Prostate gland (tissue), 2 donors: ENCODE results near the gene CA9. TPM values are rescaled to one million over a fixed set of nuclear protein-coding genes. Genes with fewer than 3 reads are reported as not detected.

Experiments used
- DNase-seq: peaks from one replicate; pipeline ENCODE4 v3.0.0-alpha.2; 2019; ENCODE audit warnings: low spot score
- H3K27ac ChIP-seq, 2 donors: fragments of 200-600 bp; sonication (generic); 2 replicates each; pipeline ENCODE4 v1.5.1; 2017 to 2019
- H3K27me3 ChIP-seq: fragments of 200-600 bp; sonication (generic); replicated peaks from 2 replicates; pipeline ENCODE4 v1.5.1; 2019; ENCODE audit not compliant: insufficient read depth
- H3K36me3 ChIP-seq, 2 donors: fragments of 200-600 bp; sonication (generic); 1 replicate in 1 of 2; 2 replicates in 1 of 2; pipeline versions ENCODE4 v1.5.1 to v1.8.1; 2017 to 2019
- H3K4me1 ChIP-seq: fragments of 200-600 bp; sonication (generic); replicated peaks from 2 replicates; pipeline ENCODE4 v1.5.1; 2019
- H3K4me3 ChIP-seq, 2 donors: fragments of 200-600 bp; sonication (generic); 2 replicates each; pipeline ENCODE4 v1.5.1; 2017 to 2019
- H3K9me3 ChIP-seq: fragments of 200-600 bp; sonication (generic); 2 replicates; pipeline ENCODE4 v1.5.1; 2017
- POLR2A ChIP-seq: fragments of 450-650 bp; IDR thresholded peaks from one replicate; pipeline ENCODE4 v1.6.1; 2016; ENCODE audit warnings: antibody characterized with exemption, mild to moderate bottlenecking
- POLR2AphosphoS5 ChIP-seq: sonication (generic); formaldehyde crosslinking; IDR thresholded peaks from one replicate; pipeline ENCODE4 v1.6.1; 2017; ENCODE audit warnings: antibody characterized with exemption
- WGBS: methylation state at CpG from one replicate; pipeline ENCODE4 v1.1.5; 2018; 5-methylcytosine and 5-hydroxymethylcytosine counted together
- intact Hi-C: fragments of 100-400 bp; cut with DNase I; formaldehyde crosslinking; loops from one replicate; pipeline ENCODE4 v1.14.2; 2022
- microRNA-seq: library from miRNA; unstranded; fragments of <30 nt; microRNA quantifications from one replicate; pipeline ENCODE4, GENCODE V29; 2016
- small RNA-seq, 2 donors: library from RNA; depleted of rRNA; stranded (forward); fragments of <200 nt; gene quantifications; one replicate each; pipeline ENCODE3, GENCODE V24; 2016
- total RNA-seq, 2 donors: library from RNA; depleted of rRNA; stranded (reverse); fragments of >200 nt; gene quantifications; one replicate each; pipeline ENCODE4 v1.1.0, GENCODE V29; 2016
- TF ChIP-seq, protein P1 (sequence below), 4 experiments: fragments of 200-600 bp in 2 of 4; fragments of 450-650 bp in 2 of 4; sonication (generic) in 2 of 4; IDR thresholded peaks; 1 replicate in 3 of 4; 2 replicates in 1 of 4; pipeline ENCODE4 v1.5.1; 2016 to 2019; ENCODE audit warnings: antibody characterized with exemption in 4 of 4, mild to moderate bottlenecking in 2 of 4, moderate library complexity in 2 of 4

CA9 gene
- total RNA-seq, 2 donors from 2014 or later: not detected

DNA sequence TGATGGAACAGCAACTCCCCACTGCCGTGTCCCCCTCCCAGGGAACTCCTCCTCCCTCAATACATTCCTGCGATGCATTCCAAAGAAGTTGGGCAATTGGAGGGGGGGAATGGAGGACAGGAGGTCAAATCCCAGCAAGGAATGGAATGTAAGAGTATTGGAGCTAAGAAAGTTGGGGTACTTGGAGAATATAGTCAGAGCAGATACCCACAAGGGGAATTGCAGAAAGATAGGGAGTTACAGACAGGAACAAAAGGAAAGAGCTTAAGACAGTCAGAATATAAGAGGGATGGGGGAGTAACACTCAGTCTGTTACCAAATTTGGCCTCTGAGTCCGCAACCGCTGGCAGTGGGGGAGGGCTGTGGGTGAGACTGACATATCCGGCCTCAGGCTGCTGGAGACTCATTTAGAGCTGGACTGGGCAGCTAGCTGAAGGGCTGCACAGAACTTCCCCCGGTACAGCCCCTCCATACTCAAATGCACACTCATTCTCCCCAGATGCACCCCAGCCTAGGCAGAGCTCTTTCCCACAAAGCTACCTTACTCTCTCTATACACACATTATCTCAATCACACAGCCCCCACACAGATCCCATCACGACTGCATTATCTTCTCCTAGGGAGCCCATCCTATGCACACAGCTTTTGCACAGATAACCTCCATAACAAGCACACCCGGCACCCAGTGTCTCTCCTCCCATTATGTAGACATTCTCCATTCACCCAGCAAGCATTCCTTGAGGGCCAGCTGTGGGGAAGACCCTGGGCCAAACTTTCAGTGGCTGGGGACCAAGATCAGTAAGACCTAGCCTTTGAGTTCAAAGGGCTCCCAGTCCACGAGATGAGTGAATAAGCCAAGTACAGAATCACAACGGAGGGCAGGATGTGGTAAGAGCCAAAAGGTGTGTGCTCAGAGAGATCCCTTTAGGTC is 54.6 kb downstream of the CA9 start:
- Histone ChIP-seq H3K4me1 (peaks cover 23% of the 10 kb centered on the region), H3K36me3 (peaks cover 8 to 16% of the 10 kb centered on the region in 2 donors), H3K27me3 (no peaks in the 10 kb centered on the region), H3K4me3 (peak overlapping the region in 1 of 2 donors; percentile 10), H3K27ac (peak overlapping the region; percentile 88 to 96), H3K9me3 (no peaks in the 10 kb centered on the region)
- peak; percentile 41 for DNase-seq
- intact Hi-C loops: no loop called here
- no peak for TF ChIP-seq POLR2A
- peak; percentile 61 for TF ChIP-seq POLR2AphosphoS5
- TF ChIP-seq, protein P1, sequence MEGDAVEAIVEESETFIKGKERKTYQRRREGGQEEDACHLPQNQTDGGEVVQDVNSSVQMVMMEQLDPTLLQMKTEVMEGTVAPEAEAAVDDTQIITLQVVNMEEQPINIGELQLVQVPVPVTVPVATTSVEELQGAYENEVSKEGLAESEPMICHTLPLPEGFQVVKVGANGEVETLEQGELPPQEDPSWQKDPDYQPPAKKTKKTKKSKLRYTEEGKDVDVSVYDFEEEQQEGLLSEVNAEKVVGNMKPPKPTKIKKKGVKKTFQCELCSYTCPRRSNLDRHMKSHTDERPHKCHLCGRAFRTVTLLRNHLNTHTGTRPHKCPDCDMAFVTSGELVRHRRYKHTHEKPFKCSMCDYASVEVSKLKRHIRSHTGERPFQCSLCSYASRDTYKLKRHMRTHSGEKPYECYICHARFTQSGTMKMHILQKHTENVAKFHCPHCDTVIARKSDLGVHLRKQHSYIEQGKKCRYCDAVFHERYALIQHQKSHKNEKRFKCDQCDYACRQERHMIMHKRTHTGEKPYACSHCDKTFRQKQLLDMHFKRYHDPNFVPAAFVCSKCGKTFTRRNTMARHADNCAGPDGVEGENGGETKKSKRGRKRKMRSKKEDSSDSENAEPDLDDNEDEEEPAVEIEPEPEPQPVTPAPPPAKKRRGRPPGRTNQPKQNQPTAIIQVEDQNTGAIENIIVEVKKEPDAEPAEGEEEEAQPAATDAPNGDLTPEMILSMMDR (IDR thresholded peaks at IDR 0.05): no peak
- WGBS: 18% methylated on average over 10 of the region's 10 CpGs

DNA sequence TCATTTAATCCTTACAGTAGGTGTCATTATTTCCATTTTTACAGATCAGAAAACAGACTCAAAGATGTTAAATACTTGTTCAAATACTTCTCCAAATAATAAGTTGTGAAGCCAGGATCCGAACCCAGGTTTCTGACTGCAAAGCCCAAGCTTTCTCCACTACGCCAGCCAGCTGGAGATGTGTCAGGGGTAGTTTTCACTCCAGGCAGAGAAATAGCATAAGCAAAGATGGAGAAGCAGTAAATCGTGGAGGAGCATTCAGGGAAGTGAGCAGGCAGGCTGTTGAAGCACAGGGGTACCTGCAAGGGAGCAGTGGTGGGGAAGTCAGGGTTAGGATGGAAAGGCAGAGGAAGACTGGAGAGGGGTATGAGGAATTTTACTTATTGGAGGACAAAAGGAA is 55.4 kb downstream of the CA9 start:
- WGBS: 60% methylated on average over 3 of the region's 3 CpGs
- Histone ChIP-seq H3K4me3 (peak overlapping the region in 1 of 2 donors; percentile 10), H3K4me1 (peaks cover 27% of the 10 kb centered on the region), H3K9me3 (no peaks in the 10 kb centered on the region), H3K36me3 (peaks cover 8 to 9% of the 10 kb centered on the region in 2 donors), H3K27ac (peak overlapping the region; percentile 88 to 96), H3K27me3 (no peaks in the 10 kb centered on the region)
- TF ChIP-seq POLR2AphosphoS5 (no peak), POLR2A (no peak)
- DNase-seq: no peak
- intact Hi-C loops: no loop called here

DNA sequence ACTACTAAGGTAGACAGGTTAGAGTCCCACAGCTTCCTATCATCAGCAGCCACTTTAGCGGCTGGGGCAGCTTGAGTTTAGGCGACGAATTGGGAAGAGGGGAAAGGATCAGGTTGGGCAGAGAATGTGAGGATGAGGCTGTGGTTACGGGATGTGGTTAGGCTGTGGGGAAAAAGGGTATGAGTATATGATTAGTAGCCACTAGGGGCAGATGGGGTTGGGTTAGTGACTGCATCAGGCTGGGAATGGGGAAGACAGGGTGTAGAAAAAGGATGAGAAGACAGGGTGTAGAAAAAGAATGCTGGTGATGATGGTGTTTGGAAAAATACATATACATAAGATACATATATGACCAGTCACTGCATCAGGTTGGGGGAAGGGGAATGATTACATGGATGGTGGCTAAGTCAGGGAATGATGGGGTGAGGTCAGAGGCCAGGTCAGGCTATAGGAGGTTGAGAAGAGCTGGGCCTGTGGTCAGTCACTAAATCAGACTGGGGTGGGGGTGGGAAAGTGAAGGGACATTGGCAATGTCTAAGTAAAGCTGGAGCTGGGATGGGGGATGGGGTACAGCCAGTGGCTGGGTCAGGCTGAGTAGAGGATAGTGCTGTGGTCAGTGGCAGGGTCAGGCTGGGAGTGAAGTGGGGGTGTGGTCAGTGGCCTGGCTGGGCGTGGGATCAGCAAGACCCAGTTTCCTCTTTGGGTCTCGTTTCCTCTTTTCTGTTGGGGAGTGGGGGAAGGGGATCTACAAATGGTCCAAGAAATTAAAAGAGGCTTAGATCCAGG is 56.2 kb downstream of the CA9 start:
- Histone ChIP-seq H3K4me1 (peaks cover 27% of the 10 kb centered on the region), H3K9me3 (no peaks in the 10 kb centered on the region), H3K27me3 (no peaks in the 10 kb centered on the region), H3K4me3 (peak overlapping the region in 1 of 2 donors; percentile 91), H3K27ac (peak overlapping the region; percentile 88 to 96), H3K36me3 (peaks cover under 1% of the 10 kb centered on the region in 2 donors)
- no peak for DNase-seq
- TF ChIP-seq POLR2AphosphoS5: no peak
- TF ChIP-seq, protein P1 (IDR thresholded peaks at IDR 0.05): peak; percentile 17 to 44 (median 40)
- TF ChIP-seq POLR2A: no peak
- 30% methylated on average over 6 of the region's 6 CpGs for WGBS
- intact Hi-C loops: loop anchor here (5.0 to 10.0 kb wide), 2 partner anchors 73 to 615 kb away; partner anchors contain the start of genes ATOSB, CCDC107 and RMRP

DNA sequence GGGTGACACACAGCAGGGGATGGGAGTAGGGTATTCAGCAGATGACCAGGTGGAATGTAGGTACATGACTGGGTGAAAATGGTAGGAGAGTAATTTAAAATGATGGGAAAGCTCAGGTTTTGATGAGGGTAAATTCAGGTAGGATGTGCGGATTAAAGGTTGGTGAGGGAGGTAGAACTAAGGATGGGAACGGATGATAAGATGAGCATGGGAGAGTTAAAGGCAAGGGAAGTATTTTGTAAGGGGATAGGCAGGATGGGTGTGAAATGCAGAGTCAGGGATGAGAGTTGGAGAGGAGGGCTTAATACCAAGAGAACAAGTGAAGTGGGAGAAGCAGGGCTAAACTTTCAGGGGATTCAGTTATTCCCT is 56.7 kb downstream of the CA9 start:
- no peak for DNase-seq
- H3K4me1 ChIP-seq: peaks cover 27% of the 10 kb centered on the region

More for the DNA sequence above, 56.7 kb downstream of the CA9 start:
- intact Hi-C loops: loop anchor here (5.0 to 10.0 kb wide), 2 partner anchors 73 to 616 kb away; partner anchors contain the start of genes ATOSB, CCDC107 and RMRP
- H3K27me3 ChIP-seq: no peaks in the 10 kb centered on the region
- peak overlapping the region; percentile 88 to 96 for H3K27ac ChIP-seq
- H3K9me3 ChIP-seq: no peaks in the 10 kb centered on the region
- H3K36me3 ChIP-seq: peaks cover 0 to 4% of the 10 kb centered on the region in 2 donors
- WGBS: 73% methylated on average over 2 of the region's 2 CpGs
- peak overlapping the region; percentile 65 to 91 for H3K4me3 ChIP-seq
- TF ChIP-seq, protein P1 (IDR thresholded peaks at IDR 0.05): no peak
- no peak for TF ChIP-seq POLR2A
- TF ChIP-seq POLR2AphosphoS5: no peak

Small RNA genes lying within 50 kb of the gene (microRNA-seq; reads per million reads assigned to microRNA genes)
- gene MIR6852: 0.75 reads per million

Small RNA genes lying within 50 kb of the gene (small RNA-seq; reads per million reads assigned to genes)
- gene RMRP: 0 reads per million in 2 donors
- 0 reads per million in 2 donors for gene RN7SL22P

Other genes starting within 250 kb of the CA9 start
- 10 to 100 TPM; 13.6 to 33.1 TPM for gene RUSC2, start 183.8 kb upstream of the CA9 start, total RNA-seq
- 10 to 100 TPM; 40.2 to 67.3 TPM for gene TESK1, start 68.7 kb upstream of the CA9 start, total RNA-seq
- gene CD72, start 55.5 kb upstream of the CA9 start, total RNA-seq: 1 to 10 TPM; 3.0 to 3.2 TPM
- under 1 TPM; 0.18 to 0.68 TPM for gene SIT1, start 23.0 kb upstream of the CA9 start, total RNA-seq
- over 10,000 TPM in 1 of 2 donors, 1,000 to 10,000 TPM in 1; 1,879 to 13,864 TPM for gene RMRP, start 15.9 kb upstream of the CA9 start, total RNA-seq
- 10 to 100 TPM; 22.8 to 26.2 TPM for gene CCDC107, start 15.6 kb upstream of the CA9 start, total RNA-seq
- 1 to 10 TPM; 1.1 to 1.8 TPM for gene ARHGEF39, start 8.7 kb upstream of the CA9 start, total RNA-seq
- gene TPM2, start 16.0 kb downstream of the CA9 start, total RNA-seq: 1,000 to 10,000 TPM; 1,037 to 1,042 TPM
- gene TLN1, start 58.3 kb downstream of the CA9 start, total RNA-seq: 100 to 1,000 TPM; 167 to 315 TPM
- gene CREB3, start 58.7 kb downstream of the CA9 start, total RNA-seq: 100 to 1,000 TPM in 1 of 2 donors, 10 to 100 TPM in 1; 60.9 to 120 TPM
- 10 to 100 TPM; 48.5 to 55.4 TPM for gene GBA2, start 75.3 kb downstream of the CA9 start, total RNA-seq
- 10 to 100 TPM; 19.4 to 30.3 TPM for gene RGP1, start 75.4 kb downstream of the CA9 start, total RNA-seq
- not detected for gene MSMP, start 80.3 kb downstream of the CA9 start, total RNA-seq
- gene NPR2, start 117.7 kb downstream of the CA9 start, total RNA-seq: 10 to 100 TPM; 17.3 to 33.2 TPM
- 1 to 10 TPM in 1 of 2 donors, under 1 TPM in 1; 0.68 to 9.2 TPM for gene SPAG8, start 138.3 kb downstream of the CA9 start, total RNA-seq
- 10 to 100 TPM; 38.6 to 39.7 TPM for gene HINT2, start 141.1 kb downstream of the CA9 start, total RNA-seq
- gene FAM221B, start 154.8 kb downstream of the CA9 start, total RNA-seq: 1 to 10 TPM in 1 of 2 donors, under 1 TPM in 1; 0.46 to 5.1 TPM
- gene TMEM8B, start 155.3 kb downstream of the CA9 start, total RNA-seq: 10 to 100 TPM; 15.8 to 25.9 TPM
- not detected for gene OR13J1, start 196.5 kb downstream of the CA9 start, total RNA-seq
- 1 to 10 TPM; 1.3 to 1.5 TPM for gene HRCT1, start 232.3 kb downstream of the CA9 start, total RNA-seq
- 10 to 100 TPM in 1 of 2 donors, under 1 TPM in 1; 0.64 to 31.4 TPM for gene SPAAR, start 235.6 kb downstream of the CA9 start, total RNA-seq